AG04449 (cell line): ENCODE measurements around the gene EVL.
"Not testable (repeated sequence)": the region's sequence is repeated elsewhere in the genome, so short reads cannot be mapped to it uniquely, and the experiment has no call there.

Experiments
- CTCF ChIA-PET: fragments of 350-600 bp; formaldehyde crosslinking; extraction: SDS; loops from one replicate; lab custom pipeline; 2021; ENCODE audit warnings: antibody characterized with exemption; lab: Yijun Ruan, JAX
- POLR2A ChIA-PET: fragments of 400-600, 350-600 bp; formaldehyde crosslinking; extraction: SDS; loops from one replicate; lab custom pipeline; 2020; ENCODE audit warnings: antibody characterized with exemption, inconsistent platforms; lab: Yijun Ruan, JAX
- DNase-seq: peaks from one replicate; pipeline ENCODE4 v3.0.0-alpha.2; 2010; ENCODE audit warnings: low read depth, low spot score
- H3K4me3 ChIP-seq: 2 replicates; pipeline ENCODE4 v1.5.1; 2011; ENCODE audit warnings: low read depth, mild to moderate bottlenecking, control low read depth, low read length
- CTCF ChIP-seq: IDR thresholded peaks from one replicate; pipeline ENCODE4 v1.5.1; 2011; ENCODE audit warnings: mild to moderate bottlenecking, moderate library complexity, low read length, control low read depth, inconsistent platforms; ENCODE audit not compliant: insufficient read depth; ENCODE audit errors: missing control alignments

EVL gene

GRCh38 chr14:100173353-100173752 is 108.1 kb downstream of the EVL start:
- CTCF ChIA-PET = no interaction called here
- TF ChIP-seq CTCF = no peak
- no peak for DNase-seq
- H3K4me3 ChIP-seq = no peak overlapping the region
- POLR2A ChIA-PET = no interaction called here

- ChIA-PET CTCF (no interaction called here), POLR2A (no interaction called here)
- TF ChIP-seq CTCF = no peak
- DNase-seq = no peak
- H3K4me3 ChIP-seq = no peak overlapping the region
These were observed 111.6 kb downstream of the EVL start for GRCh38 chr14:100176811-100177327.

GRCh38 chr14:100178691-100179090 is 113.5 kb downstream of the EVL start:
- DNase-seq = no peak
- TF ChIP-seq CTCF = no peak
- POLR2A ChIA-PET = no interaction called here
- H3K4me3 ChIP-seq = no peak overlapping the region
- CTCF ChIA-PET = interaction anchor here (2.3 kb wide), 1 partner anchor 14 kb away, joined by 16 read pairs; no protein-coding TSS in a partner anchor

- H3K4me3 ChIP-seq, DNase-seq, POLR2A ChIA-PET, CTCF ChIA-PET: not testable (repeated sequence)
These were observed 115.4 kb downstream of the EVL start for GRCh38 chr14:100180671-100181070.

GRCh38 chr14:100181876-100182551 is 116.8 kb downstream of the EVL start:
- POLR2A ChIA-PET, H3K4me3 ChIP-seq, CTCF ChIA-PET, DNase-seq: not testable (repeated sequence)

- ChIA-PET CTCF (no interaction called here), POLR2A (no interaction called here)
- no peak for TF ChIP-seq CTCF
- DNase-seq = no peak
- H3K4me3 ChIP-seq = no peak overlapping the region
These were observed 122.1 kb downstream of the EVL start for GRCh38 chr14:100187247-100187833.

GRCh38 chr14:100188392-100189030 is 123.3 kb downstream of the EVL start:
- POLR2A ChIA-PET = no interaction called here
- no peak overlapping the region for H3K4me3 ChIP-seq
- CTCF ChIA-PET = no interaction called here
- DNase-seq = no peak
- no peak for TF ChIP-seq CTCF
